GM12891 (cell line): Measurements from ENCODE around the gene POLR1A.

ENCODE experiments used
- DNase-seq: peaks from one replicate; pipeline ENCODE4 v3.0.0; 2011; ENCODE audit warnings: low spot score; ENCODE audit not compliant: insufficient read length
- FAIRE-seq: peaks from 2 replicates; lab custom pipeline; 2011; peaks lifted over from hg19 to GRCh38; lab: Jason Lieb, UNC
- PAX5 ChIP-seq: IDR thresholded peaks from 2 replicates; pipeline ENCODE4 v1.6.1; 2011; ENCODE audit warnings: low read length, moderate library complexity, mild to moderate bottlenecking; ENCODE audit not compliant: insufficient read depth, severe bottlenecking
- POLR2A ChIP-seq: IDR thresholded peaks from 2 replicates; pipeline ENCODE4 v1.6.1; 2011; ENCODE audit warnings: low read depth, low read length, control low read depth
- POLR2AphosphoS5 ChIP-seq: IDR thresholded peaks from 2 replicates; pipeline ENCODE4 v1.6.1; 2011; ENCODE audit warnings: low read depth, low read length, control low read depth
- POU2F2 ChIP-seq: IDR thresholded peaks from 2 replicates; pipeline ENCODE4 v1.6.1; 2011; ENCODE audit warnings: low read depth, mild to moderate bottlenecking, control low read depth, low read length, moderate library complexity
- SPI1 ChIP-seq: IDR thresholded peaks from 2 replicates; pipeline ENCODE4 v1.6.1; 2011; ENCODE audit warnings: low read depth, low read length, control low read depth
- TAF1 ChIP-seq: IDR thresholded peaks from 2 replicates; pipeline ENCODE4 v1.6.1; 2011; ENCODE audit warnings: low read depth, low read length, control low read depth

The POLR1A gene

DNA sequence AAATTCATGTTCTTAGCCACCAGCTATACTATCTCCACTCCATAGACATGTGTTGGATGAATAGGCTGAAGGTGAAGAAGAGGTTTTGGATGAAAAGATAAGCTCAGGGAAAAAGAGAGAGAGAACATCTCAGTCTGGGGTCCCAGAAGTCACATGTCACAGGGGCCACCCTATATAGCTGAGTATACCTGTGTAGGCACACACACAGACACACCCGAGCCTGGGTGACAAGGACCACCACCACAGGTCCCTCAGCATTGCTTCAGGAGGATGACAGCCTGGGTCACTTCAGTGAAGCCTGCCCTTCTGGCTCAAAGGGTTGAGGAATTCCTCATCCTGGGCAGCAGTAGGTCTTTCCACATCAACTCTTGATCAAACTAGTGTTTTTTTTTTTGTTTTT, 56.2 kb downstream of the POLR1A start:
- TF ChIP-seq TAF1: no peak
- no peak for TF ChIP-seq PAX5
- no peak for TF ChIP-seq SPI1
- DNase-seq: no peak
- no peak for FAIRE-seq

DNA sequence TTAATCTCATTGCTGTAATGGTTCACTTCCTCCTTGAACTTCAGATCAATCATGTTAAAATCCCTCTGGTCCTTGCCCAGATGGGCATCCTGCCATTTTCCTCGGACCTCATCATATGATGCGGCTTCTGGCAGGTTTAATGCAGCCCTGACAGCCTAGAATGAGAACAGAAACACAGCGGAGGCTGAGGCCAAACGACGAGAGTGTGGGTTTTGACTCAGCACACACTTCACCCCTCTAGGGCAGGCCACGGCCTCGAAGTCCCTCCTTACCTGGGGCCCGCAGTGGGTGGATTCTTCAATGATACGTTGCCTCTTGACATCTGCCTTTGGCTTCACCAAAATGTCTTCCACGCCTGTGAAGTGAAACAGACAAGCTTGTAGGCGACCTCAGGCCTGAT, 56.8 kb downstream of the POLR1A start:
- no peak for DNase-seq
- FAIRE-seq: no peak
- TF ChIP-seq TAF1 (no peak), SPI1 (no peak), POU2F2 (no peak), POLR2AphosphoS5 (no peak), POLR2A (no peak), PAX5 (no peak)

DNA sequence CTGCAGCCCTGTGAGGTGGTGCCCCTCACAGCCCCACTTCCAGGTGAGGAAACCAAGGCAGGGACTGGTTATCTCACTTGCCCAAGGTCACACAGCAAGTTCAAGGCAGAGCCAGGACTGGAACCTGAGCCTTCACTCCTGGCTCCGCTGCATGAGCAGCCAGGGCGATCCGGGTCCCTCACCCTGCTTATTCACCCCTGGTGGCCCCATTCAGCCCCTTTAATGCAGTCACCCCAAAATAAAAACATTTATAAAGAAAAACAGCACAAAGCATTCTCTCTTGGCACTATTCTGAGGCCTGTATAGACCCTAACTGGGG, 57.3 kb downstream of the POLR1A start:
- TF ChIP-seq POLR2AphosphoS5: no peak
- TF ChIP-seq TAF1: no peak
- TF ChIP-seq SPI1: no peak
- TF ChIP-seq POU2F2: no peak
- TF ChIP-seq POLR2A: no peak
- TF ChIP-seq PAX5: no peak
- FAIRE-seq: no peak
- no peak for DNase-seq

DNA sequence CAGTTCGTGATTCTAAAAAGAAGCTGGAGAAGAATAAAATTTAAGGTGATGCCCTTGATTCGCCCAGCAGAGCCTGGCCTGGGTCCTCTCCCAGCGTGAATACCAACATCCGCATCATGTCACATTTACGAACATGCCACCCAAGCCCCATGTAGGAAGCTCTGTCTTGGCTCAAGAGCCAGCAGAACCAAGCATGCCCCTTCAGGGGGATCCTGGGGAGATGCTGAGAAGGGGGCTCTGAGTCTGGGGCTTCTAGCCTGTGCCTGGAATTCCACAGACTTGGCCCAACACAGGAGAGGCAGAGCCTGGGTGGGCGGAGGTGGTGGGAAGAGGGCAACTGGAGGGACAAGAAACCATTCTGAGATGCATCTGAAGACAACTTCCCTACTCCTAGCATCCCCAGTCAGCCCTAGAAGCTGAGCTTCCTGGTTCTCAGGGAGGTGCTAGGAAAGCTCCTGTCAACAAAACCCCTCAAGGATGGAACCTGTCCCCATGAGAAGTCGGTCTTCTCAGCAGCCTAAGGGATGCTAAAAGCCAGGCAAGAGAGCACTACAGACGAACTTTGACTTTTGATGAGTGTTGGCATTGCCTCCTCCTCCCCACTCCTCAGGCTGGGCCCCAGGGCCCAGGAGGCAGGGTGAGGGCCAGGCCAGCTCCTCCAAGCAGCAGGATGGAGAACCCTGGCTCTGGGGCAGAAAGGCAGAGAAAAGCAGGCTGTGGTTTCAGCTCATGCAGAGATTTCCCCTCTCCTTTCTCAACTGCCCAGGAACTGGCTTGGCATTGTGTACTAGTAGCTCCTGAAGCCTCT, 57.9 kb downstream of the POLR1A start:
- FAIRE-seq: no peak

DNA sequence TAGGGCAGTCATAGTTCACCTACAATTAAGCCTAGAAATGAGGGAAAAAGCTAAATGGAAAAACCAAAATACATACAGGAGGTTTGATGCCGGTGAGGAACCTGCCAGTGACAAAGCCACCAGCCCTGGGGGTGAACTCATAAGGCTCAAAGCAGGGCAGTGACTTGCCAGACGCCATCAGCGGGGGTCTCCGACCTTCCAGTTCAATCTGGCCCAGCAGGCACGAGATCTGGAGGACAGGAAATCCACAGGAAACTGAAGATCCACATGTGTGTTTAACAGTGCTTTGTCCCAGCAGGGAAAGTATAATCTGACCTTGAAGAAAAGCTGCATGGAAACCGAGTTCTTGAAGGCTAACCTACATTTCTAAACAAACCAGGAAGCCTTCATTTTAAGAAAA, 60.1 kb downstream of the POLR1A start:
- DNase-seq (no peak), FAIRE-seq (no peak)
- TF ChIP-seq POLR2AphosphoS5 (no peak), TAF1 (no peak), SPI1 (no peak), POLR2A (no peak), PAX5 (no peak), POU2F2 (no peak)

More for the DNA sequence above, 57.9 kb downstream of the POLR1A start:
- TF ChIP-seq SPI1: no peak
- no peak for TF ChIP-seq POLR2A
- no peak for TF ChIP-seq TAF1
- TF ChIP-seq PAX5: no peak
- no peak for TF ChIP-seq POU2F2
- TF ChIP-seq POLR2AphosphoS5: no peak
- no peak for DNase-seq

DNA sequence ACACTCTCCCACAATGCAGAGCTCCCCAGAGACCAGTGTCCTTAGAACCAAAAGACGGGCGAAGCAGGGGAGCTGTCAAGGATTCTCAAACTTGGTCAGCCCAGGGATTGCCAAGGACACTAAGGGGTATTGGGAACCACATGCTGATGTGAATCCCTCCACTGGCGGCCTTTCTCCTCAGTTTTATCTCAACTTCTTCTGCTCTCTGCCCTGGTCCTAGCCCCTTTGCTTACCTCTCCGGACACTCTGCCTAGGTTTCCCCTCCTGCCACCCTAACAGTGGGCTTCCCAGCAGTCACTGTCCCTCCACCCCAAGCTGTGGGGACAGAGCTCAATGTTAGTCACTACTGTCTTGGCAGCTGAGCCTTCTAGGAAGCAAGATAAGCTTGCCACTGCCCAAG, 61.1 kb downstream of the POLR1A start:
- FAIRE-seq (no peak), DNase-seq (no peak)
- no peak for TF ChIP-seq POLR2AphosphoS5
- no peak for TF ChIP-seq POU2F2
- no peak for TF ChIP-seq POLR2A
- TF ChIP-seq SPI1: no peak
- TF ChIP-seq TAF1: no peak
- TF ChIP-seq PAX5: no peak

DNA sequence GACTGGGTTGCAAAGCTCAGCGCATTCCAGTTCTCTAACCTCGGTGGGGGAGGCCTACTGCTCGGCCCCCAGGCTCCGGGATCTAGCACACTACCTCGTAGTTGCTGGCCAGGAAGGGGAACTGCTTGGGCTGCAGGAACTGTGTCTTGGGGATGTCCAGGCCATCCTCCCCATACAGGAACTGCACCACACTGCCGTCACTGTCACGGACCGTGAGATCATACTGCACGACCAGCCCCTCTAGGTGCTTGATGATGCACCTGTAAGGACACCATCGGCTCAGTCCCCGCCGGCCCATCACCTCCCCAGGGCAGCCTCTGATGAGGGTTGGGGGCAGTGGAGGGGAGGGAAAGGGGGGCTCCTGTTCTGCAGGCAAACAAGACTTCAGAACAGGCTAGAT, 61.6 kb downstream of the POLR1A start:
- no peak for TF ChIP-seq TAF1
- no peak for TF ChIP-seq POU2F2
- TF ChIP-seq POLR2A: no peak
- no peak for TF ChIP-seq SPI1
- DNase-seq: no peak
- no peak for FAIRE-seq

DNA sequence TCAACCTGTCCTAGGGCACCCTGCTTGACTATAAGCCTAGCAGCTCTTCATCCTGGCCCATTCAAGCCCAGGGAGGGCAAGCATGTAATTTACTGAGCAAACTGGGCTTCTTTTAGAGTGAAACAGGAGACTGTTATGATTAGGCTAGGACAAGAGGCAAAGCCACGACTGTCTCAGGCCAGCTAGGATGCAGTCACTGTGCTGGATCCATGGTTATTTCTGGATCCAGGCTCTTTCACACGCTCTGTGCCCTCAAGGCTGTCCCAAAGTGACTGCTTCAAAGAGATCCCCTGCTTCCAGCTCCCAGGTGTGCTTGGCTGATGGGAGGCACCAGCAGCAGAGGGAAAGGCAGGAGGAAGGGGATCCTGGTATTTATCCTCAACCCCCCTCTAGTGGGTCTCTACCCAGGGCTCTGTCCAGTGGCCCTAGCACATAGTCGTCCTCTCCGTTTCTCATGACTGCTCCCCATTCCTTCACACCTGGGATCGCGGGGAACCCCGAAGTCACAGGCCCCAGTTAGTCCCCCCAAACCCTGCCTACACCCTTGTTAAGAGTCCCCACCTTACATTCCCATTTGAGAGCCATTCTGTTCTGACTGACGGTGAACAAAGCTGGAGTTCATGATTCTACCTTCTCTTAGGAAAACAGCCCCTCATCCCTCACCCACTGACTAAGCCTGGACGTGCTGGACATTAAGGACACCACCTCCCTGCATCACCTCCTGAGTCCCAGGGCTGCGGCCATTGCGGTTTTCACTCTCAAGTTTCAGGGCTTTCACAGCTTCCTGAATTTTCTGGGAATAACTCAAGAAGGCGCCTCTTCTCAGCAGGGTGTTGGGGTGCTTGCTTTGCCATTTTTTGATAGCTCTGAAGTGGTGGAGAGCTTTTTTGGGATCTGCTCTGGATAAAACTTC, 63.2 kb downstream of the POLR1A start:
- FAIRE-seq (no peak), DNase-seq (no peak)
- no peak for TF ChIP-seq POU2F2
- TF ChIP-seq PAX5: no peak
- no peak for TF ChIP-seq SPI1
- TF ChIP-seq TAF1: no peak
- no peak for TF ChIP-seq POLR2AphosphoS5

DNA sequence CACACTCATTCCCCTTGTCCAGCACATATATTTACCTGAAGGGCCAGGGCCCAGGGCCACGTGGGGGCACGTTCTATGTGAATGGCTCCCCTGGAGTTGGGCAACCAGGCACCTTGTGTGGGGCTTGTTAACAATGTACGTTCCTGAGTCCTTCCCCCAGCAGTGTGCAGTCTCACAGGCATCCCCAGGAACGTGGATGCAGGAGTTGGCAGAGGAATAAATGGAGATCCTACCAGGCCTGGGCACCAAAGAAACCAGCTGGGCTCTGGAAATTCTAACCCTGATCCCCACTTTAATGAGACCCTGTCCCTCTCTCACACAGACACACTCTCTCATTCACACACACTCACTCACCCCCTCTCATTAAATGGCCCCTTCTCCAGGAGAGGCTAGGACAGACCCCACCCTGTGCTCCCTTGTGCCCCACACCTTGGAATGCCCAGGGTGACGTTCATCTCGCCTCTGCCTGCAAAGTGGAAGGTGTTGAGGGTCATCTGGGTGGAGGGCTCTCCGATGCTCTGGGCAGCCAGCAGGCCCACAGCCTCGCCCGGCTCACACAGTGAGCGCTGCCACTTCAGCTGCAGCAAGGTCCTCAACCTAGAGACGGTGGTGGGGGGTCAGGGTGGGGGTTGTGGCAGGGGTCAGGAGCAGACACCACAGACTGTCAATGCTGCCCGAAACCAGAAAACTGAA, 65.6 kb downstream of the POLR1A start:
- no peak for FAIRE-seq
- no peak for DNase-seq
- no peak for TF ChIP-seq PAX5
- no peak for TF ChIP-seq POLR2AphosphoS5
- TF ChIP-seq POU2F2: no peak
- no peak for TF ChIP-seq POLR2A
